ENCODE results near the gene MGMT. TPM values are rescaled to one million over a fixed set of nuclear protein-coding genes. Genes with fewer than 3 reads are reported as not detected.

Gene MGMT
- total RNA-seq, 6 experiments from 2014 or later = 8.9 to 18.0 (median 10.0) TPM

GRCh38 chr10:129680661-129681344, 213.8 kb downstream of the MGMT start:
- no peak for DNase-seq
- Mint-ChIP-seq H3K4me1 (ENCODE audit: low read depth) (no peaks in the 10 kb centered on the region), H3K4me3 (no peak overlapping the region), H3K9me3 (peaks cover 43% of the 10 kb centered on the region), H3K27me3 (ENCODE audit: insufficient read depth) (peaks cover 2% of the 10 kb centered on the region; the same call in 1 of the 2 replicates), H3K27ac (no peak overlapping the region), H3K36me3 (ENCODE audit: low read depth) (peaks cover 12% of the 10 kb centered on the region)
- TF ChIP-seq CTCF (IDR thresholded peaks at IDR 0.05) = no peak

- no peak for DNase-seq
- Mint-ChIP-seq H3K27ac (no peak overlapping the region), H3K27me3 (ENCODE audit: insufficient read depth) (peaks cover 2% of the 10 kb centered on the region; the same call in 1 of the 2 replicates), H3K4me3 (no peak overlapping the region), H3K9me3 (peaks cover 43% of the 10 kb centered on the region), H3K4me1 (ENCODE audit: low read depth) (no peaks in the 10 kb centered on the region), H3K36me3 (ENCODE audit: low read depth) (peaks cover 12% of the 10 kb centered on the region)
- TF ChIP-seq CTCF (IDR thresholded peaks at IDR 0.05) = no peak
These were observed 214.8 kb downstream of the MGMT start for GRCh38 chr10:129681856-129682255.

GRCh38 chr10:129683519-129683918, 216.5 kb downstream of the MGMT start:
- Mint-ChIP-seq H3K27me3 (ENCODE audit: insufficient read depth) (peaks cover 2% of the 10 kb centered on the region; the same call in 1 of the 2 replicates), H3K36me3 (ENCODE audit: low read depth) (peaks cover 8% of the 10 kb centered on the region), H3K4me1 (ENCODE audit: low read depth) (no peaks in the 10 kb centered on the region), H3K4me3 (no peak overlapping the region), H3K27ac (no peak overlapping the region), H3K9me3 (peaks cover 40% of the 10 kb centered on the region)
- no peak for TF ChIP-seq CTCF (IDR thresholded peaks at IDR 0.05)
- DNase-seq = no peak

- Mint-ChIP-seq H3K4me1 (ENCODE audit: low read depth) (no peaks in the 10 kb centered on the region), H3K9me3 (peaks cover 36% of the 10 kb centered on the region), H3K27ac (no peak overlapping the region), H3K4me3 (no peak overlapping the region), H3K36me3 (ENCODE audit: low read depth) (peaks cover 8% of the 10 kb centered on the region), H3K27me3 (ENCODE audit: insufficient read depth) (no peaks in the 10 kb centered on the region; the same call in 1 of the 2 replicates)
- TF ChIP-seq CTCF (IDR thresholded peaks at IDR 0.05) = no peak
- no peak for DNase-seq
These were observed 216.9 kb downstream of the MGMT start for GRCh38 chr10:129683920-129684319.

GRCh38 chr10:129685271-129685670, 218.2 kb downstream of the MGMT start:
- no peak overlapping the region for H3K27ac Mint-ChIP-seq
- no peak for TF ChIP-seq CTCF (IDR thresholded peaks at IDR 0.05)
- no peak for DNase-seq
- H3K4me1 Mint-ChIP-seq (ENCODE audit: low read depth) = no peaks in the 10 kb centered on the region
- 0 out of 2 replicates have a peak, but pooled peaks cover under 1% of the 10 kb centered on the region for H3K36me3 Mint-ChIP-seq (ENCODE audit: low read depth)
- H3K4me3 Mint-ChIP-seq = no peak overlapping the region
- H3K9me3 Mint-ChIP-seq = peaks cover 26% of the 10 kb centered on the region
- H3K27me3 Mint-ChIP-seq (ENCODE audit: insufficient read depth) = no peaks in the 10 kb centered on the region; the same call in 1 of the 2 replicates

Measured in HFFc6 (cell line).